ENCODE data around the gene ARHGEF19.
A peak's percentile ranks its signal among the peaks of the same experiment; 100 is the strongest.

- TF ChIP-seq, protein P1, sequence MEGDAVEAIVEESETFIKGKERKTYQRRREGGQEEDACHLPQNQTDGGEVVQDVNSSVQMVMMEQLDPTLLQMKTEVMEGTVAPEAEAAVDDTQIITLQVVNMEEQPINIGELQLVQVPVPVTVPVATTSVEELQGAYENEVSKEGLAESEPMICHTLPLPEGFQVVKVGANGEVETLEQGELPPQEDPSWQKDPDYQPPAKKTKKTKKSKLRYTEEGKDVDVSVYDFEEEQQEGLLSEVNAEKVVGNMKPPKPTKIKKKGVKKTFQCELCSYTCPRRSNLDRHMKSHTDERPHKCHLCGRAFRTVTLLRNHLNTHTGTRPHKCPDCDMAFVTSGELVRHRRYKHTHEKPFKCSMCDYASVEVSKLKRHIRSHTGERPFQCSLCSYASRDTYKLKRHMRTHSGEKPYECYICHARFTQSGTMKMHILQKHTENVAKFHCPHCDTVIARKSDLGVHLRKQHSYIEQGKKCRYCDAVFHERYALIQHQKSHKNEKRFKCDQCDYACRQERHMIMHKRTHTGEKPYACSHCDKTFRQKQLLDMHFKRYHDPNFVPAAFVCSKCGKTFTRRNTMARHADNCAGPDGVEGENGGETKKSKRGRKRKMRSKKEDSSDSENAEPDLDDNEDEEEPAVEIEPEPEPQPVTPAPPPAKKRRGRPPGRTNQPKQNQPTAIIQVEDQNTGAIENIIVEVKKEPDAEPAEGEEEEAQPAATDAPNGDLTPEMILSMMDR (IDR thresholded peaks at IDR 0.05; ENCODE audit: insufficient read depth, low read length): no peak
- TF ChIP-seq POLR2AphosphoS5 (IDR thresholded peaks at IDR 0.05; ENCODE audit: low read depth) (peak; percentile 88), GABPA (IDR thresholded peaks at IDR 0.05; ENCODE audit: low read depth) (no peak)
- TF ChIP-seq, protein P2, sequence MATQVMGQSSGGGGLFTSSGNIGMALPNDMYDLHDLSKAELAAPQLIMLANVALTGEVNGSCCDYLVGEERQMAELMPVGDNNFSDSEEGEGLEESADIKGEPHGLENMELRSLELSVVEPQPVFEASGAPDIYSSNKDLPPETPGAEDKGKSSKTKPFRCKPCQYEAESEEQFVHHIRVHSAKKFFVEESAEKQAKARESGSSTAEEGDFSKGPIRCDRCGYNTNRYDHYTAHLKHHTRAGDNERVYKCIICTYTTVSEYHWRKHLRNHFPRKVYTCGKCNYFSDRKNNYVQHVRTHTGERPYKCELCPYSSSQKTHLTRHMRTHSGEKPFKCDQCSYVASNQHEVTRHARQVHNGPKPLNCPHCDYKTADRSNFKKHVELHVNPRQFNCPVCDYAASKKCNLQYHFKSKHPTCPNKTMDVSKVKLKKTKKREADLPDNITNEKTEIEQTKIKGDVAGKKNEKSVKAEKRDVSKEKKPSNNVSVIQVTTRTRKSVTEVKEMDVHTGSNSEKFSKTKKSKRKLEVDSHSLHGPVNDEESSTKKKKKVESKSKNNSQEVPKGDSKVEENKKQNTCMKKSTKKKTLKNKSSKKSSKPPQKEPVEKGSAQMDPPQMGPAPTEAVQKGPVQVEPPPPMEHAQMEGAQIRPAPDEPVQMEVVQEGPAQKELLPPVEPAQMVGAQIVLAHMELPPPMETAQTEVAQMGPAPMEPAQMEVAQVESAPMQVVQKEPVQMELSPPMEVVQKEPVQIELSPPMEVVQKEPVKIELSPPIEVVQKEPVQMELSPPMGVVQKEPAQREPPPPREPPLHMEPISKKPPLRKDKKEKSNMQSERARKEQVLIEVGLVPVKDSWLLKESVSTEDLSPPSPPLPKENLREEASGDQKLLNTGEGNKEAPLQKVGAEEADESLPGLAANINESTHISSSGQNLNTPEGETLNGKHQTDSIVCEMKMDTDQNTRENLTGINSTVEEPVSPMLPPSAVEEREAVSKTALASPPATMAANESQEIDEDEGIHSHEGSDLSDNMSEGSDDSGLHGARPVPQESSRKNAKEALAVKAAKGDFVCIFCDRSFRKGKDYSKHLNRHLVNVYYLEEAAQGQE (IDR thresholded peaks at IDR 0.05; ENCODE audit: insufficient replicate concordance, low read depth): peak; percentile 19
These were observed 5.7 kb downstream of the ARHGEF19 start for GRCh38 chr1:16206547-16207317.
